Activated CD4-positive, alpha-beta T cell treated with anti-CD3 and anti-CD28 coated beads for 36 hours (primary cell): ENCODE results near the gene GINS2. TPM values are rescaled to one million over a fixed set of nuclear protein-coding genes. Genes with fewer than 3 reads are reported as not detected.
A peak's percentile ranks its signal among the peaks of the same experiment; 100 is the strongest.

Experiments
- ATAC-seq: fragments of 200-7000 bp; cut with Tn5 transposase; one replicate; pipeline ENCODE4 v1.10.0; 2021; ENCODE audit warnings: mild to moderate bottlenecking, moderate library complexity
- CTCF ChIA-PET: fragments of 350-600 bp; sonication (Branson Sonifier 250); formaldehyde crosslinking; loops from one replicate; lab custom pipeline; 2021; ENCODE audit warnings: antibody characterized with exemption; lab: Charles Lee
- POLR2A ChIA-PET: fragments of 350-600 bp; sonication (Branson Sonifier 250); formaldehyde crosslinking; loops from one replicate; lab custom pipeline; 2021; ENCODE audit warnings: antibody characterized with exemption, inconsistent platforms; lab: Charles Lee
- DNase-seq: peaks from one replicate; pipeline ENCODE4 v3.0.0-alpha.2; 2020
- H3K27ac Mint-ChIP-seq: one replicate; pipeline ENCODE4 v1.8.0; 2021; ENCODE audit warnings: mixed read lengths
- H3K27me3 Mint-ChIP-seq: one replicate; pipeline ENCODE4 v1.8.0; 2021; ENCODE audit warnings: mixed read lengths
- H3K36me3 Mint-ChIP-seq: one replicate; pipeline ENCODE4 v1.8.0; 2021; ENCODE audit warnings: low read depth, mixed read lengths
- H3K4me1 Mint-ChIP-seq: one replicate; pipeline ENCODE4 v1.8.0; 2021; ENCODE audit warnings: mixed read lengths
- H3K4me3 Mint-ChIP-seq: one replicate; pipeline ENCODE4 v1.8.0; 2021; ENCODE audit warnings: mild to moderate bottlenecking, moderate library complexity, mixed read lengths
- H3K9me3 Mint-ChIP-seq: one replicate; pipeline ENCODE4 v1.8.0; 2021; ENCODE audit warnings: low read depth, mixed read lengths
- intact Hi-C, 2 experiments: fragments of 100-400 bp; cut with DNase I in 1 of 2; cut with micrococcal nuclease in 1 of 2; formaldehyde crosslinking; loops; one replicate each; pipeline versions ENCODE4 v1.14.2 to v1.15.1; 2022 to 2024; cut with DNase I, micrococcal nuclease
- total RNA-seq, 2 experiments: library from RNA; stranded (reverse); gene quantifications; one replicate each; pipeline ENCODE4 v1.2.3, GENCODE V29; 2021

The GINS2 gene
- total RNA-seq, 2 experiments from 2014 or later, result 86.4 to 87.5 TPM

GRCh38 chr16:85634747-85635544 is 53.8 kb downstream of the GINS2 start:
- no peak for DNase-seq
- no peaks in the 10 kb centered on the region for H3K36me3 Mint-ChIP-seq
- no peaks in the 10 kb centered on the region for H3K4me1 Mint-ChIP-seq
- ChIA-PET POLR2A (no interaction called here), CTCF (no interaction called here)
- intact Hi-C loops, result no loop called here
- no peak overlapping the region for H3K27ac Mint-ChIP-seq
- H3K27me3 Mint-ChIP-seq, result no peaks in the 10 kb centered on the region
- ATAC-seq, result no peak
- H3K9me3 Mint-ChIP-seq, result peaks cover 3% of the 10 kb centered on the region
- H3K4me3 Mint-ChIP-seq, result no peak overlapping the region

DNA sequence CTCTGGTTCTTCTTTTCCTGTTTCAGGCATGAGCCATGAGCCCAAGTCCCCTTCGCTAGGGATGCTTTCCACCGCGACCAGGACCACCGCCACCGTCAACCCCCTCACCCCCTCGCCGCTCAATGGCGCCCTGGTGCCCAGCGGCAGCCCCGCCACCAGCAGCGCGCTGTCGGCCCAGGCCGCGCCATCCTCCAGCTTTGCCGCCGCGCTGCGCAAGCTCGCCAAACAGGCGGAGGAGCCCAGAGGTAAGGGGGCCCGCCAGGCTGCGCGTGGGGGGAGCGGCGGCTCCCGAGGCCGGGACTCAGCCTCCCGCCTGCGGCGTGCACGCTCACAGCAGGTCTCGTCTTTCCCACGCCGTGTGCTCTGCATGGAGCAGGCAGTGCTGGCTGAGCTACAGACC is 54.9 kb downstream of the GINS2 start:
- Mint-ChIP-seq H3K4me3 (no peak overlapping the region), H3K4me1 (no peaks in the 10 kb centered on the region), H3K27ac (no peak overlapping the region), H3K9me3 (peaks cover 6% of the 10 kb centered on the region), H3K36me3 (no peaks in the 10 kb centered on the region), H3K27me3 (no peaks in the 10 kb centered on the region)
- ChIA-PET CTCF (no interaction called here), POLR2A (no interaction called here)
- DNase-seq, result no peak
- ATAC-seq, result no peak
- intact Hi-C loops, result no loop called here

DNA sequence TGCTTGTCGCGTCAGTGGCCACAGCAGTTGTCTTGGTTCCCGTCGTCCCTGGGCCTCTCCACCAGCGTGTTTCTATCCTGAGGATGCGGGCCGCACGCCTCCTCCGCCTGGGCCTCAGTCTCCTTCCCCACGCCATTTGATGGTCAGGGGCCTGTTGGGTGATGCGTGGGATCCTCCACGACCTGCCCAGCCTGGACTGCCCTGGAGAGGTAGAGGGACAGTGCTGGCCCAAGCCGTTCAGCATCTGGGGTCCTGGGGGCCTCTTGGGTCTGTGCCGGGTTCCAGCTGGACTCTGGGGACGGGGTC is 55.4 kb downstream of the GINS2 start:
- no peaks in the 10 kb centered on the region for H3K36me3 Mint-ChIP-seq
- ATAC-seq, result no peak
- peaks cover 6% of the 10 kb centered on the region for H3K9me3 Mint-ChIP-seq
- H3K27me3 Mint-ChIP-seq, result no peaks in the 10 kb centered on the region
- H3K27ac Mint-ChIP-seq, result no peak overlapping the region
- no peak for DNase-seq
- no peak overlapping the region for H3K4me3 Mint-ChIP-seq
- CTCF ChIA-PET, result no interaction called here
- POLR2A ChIA-PET, result no interaction called here
- H3K4me1 Mint-ChIP-seq, result peaks cover 2% of the 10 kb centered on the region
- intact Hi-C loops, result no loop called here

DNA sequence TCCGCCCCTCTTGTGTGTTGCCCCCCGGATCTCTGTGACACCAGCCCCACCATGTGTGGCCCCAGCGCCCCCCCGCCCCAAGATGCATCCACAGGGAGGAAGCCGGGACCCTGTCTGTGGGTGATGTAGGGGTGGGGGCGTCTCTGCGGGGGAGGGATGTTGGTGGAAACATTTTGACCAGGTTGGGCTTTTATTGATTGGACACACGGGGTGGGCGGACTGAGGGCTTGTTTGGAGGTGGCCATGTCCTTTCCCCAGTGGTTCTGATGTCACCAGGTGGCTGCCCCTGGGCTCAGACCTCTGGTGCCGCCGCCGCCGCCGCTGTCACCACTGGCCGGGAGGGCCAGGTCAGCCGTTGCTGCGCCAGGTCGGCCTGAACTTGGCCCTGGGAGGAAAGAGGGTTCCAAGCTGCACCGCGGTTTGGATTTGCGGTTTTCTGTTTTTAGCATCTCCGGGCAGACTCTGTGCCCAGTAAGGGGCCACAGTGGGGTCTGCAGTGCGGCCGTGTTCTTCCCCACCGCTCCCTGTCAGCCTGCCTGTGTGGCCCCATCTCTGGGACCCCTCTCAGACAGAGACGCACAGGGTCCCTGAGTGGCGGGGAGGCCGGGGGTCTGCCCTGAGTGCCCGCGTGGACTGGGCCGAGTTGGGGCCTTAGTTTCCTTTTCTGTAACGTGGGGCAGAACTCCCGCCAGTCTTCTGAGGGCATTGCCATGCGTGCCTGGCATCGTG is 55.9 kb downstream of the GINS2 start:
- Mint-ChIP-seq H3K4me1 (peaks cover 2% of the 10 kb centered on the region), H3K4me3 (no peak overlapping the region), H3K36me3 (no peaks in the 10 kb centered on the region), H3K27me3 (no peaks in the 10 kb centered on the region), H3K27ac (no peak overlapping the region), H3K9me3 (peaks cover 6% of the 10 kb centered on the region)
- intact Hi-C loops, result no loop called here
- ChIA-PET POLR2A (no interaction called here), CTCF (no interaction called here)
- DNase-seq (no peak), ATAC-seq (no peak)

- peaks cover 6% of the 10 kb centered on the region for H3K9me3 Mint-ChIP-seq
- H3K36me3 Mint-ChIP-seq, result no peaks in the 10 kb centered on the region
- no peak overlapping the region for H3K27ac Mint-ChIP-seq
- no peaks in the 10 kb centered on the region for H3K27me3 Mint-ChIP-seq
- DNase-seq (no peak), ATAC-seq (no peak)
- POLR2A ChIA-PET, result no interaction called here
- no peak overlapping the region for H3K4me3 Mint-ChIP-seq
- peaks cover 2% of the 10 kb centered on the region for H3K4me1 Mint-ChIP-seq
- CTCF ChIA-PET, result interaction anchor here (1.3 kb wide), 1 partner anchor 216 kb away, joined by 6 read pairs; no protein-coding TSS in a partner anchor
- intact Hi-C loops, result no loop called here
Measured at GRCh38 chr16:85631802-85632393, 56.9 kb downstream of the GINS2 start.

DNA sequence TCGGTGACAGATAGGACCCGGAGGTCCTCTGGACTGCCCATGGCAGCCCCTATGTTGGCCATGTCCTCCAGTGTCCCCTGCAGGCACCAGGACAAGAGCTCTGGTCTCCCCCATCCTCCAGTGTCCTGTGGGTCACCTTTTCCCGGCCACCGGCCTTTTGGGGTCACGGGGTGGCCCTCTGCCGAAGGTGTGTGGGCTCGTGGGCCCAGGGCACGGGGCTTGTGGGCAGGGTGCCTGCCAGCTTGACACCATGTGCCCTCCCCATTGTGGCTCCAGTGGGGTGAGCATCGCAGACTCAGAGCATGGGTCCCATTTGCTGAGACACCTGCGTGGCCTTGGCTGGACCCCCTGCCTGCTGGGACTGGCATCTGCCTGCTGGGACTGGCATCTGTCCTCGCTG is 57.5 kb downstream of the GINS2 start:
- intact Hi-C loops, result no loop called here
- CTCF ChIA-PET, result interaction anchor here (1.3 kb wide), 1 partner anchor 215 kb away, joined by 6 read pairs; no protein-coding TSS in a partner anchor
- H3K9me3 Mint-ChIP-seq, result peaks cover 6% of the 10 kb centered on the region

DNA sequence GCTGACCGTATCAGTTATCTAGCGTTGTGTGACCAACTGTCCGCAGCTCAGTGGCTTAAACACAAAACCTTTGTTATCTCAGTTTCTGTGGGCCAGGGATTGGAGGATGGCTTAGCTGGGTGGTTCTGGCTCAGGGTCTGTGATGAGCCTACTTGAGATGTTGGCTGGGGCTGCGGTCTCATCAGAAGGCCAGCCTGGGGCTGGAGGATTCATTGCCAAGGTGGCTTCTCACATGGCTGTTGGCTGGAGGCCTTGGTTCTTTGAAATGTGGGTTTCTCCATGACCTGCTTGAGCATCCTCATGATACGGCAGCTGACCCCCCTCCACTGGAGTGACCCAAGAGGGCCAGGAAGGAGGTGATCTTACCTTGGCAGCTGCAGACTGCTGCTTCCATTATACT is 58.9 kb downstream of the GINS2 start:
- H3K27ac Mint-ChIP-seq, result no peak overlapping the region
- intact Hi-C loops, result no loop called here
- ChIA-PET POLR2A (no interaction called here), CTCF (interaction anchor here (1.1 kb wide), 1 partner anchor 14 kb away, joined by 4 read pairs; no protein-coding TSS in a partner anchor)
- H3K27me3 Mint-ChIP-seq, result no peaks in the 10 kb centered on the region
- DNase-seq (no peak), ATAC-seq (no peak)
- no peaks in the 10 kb centered on the region for H3K36me3 Mint-ChIP-seq
- H3K9me3 Mint-ChIP-seq, result peaks cover 6% of the 10 kb centered on the region
- H3K4me1 Mint-ChIP-seq, result peaks cover 5% of the 10 kb centered on the region
- no peak overlapping the region for H3K4me3 Mint-ChIP-seq

More for the DNA sequence above, 57.5 kb downstream of the GINS2 start:
- no peaks in the 10 kb centered on the region for H3K27me3 Mint-ChIP-seq
- H3K27ac Mint-ChIP-seq, result no peak overlapping the region
- POLR2A ChIA-PET, result no interaction called here
- H3K36me3 Mint-ChIP-seq, result no peaks in the 10 kb centered on the region
- H3K4me1 Mint-ChIP-seq, result peaks cover 5% of the 10 kb centered on the region
- no peak for ATAC-seq
- no peak for DNase-seq
- H3K4me3 Mint-ChIP-seq, result no peak overlapping the region

GRCh38 chr16:85629326-85629725 is 59.4 kb downstream of the GINS2 start:
- ChIA-PET POLR2A (no interaction called here), CTCF (no interaction called here)
- peaks cover 5% of the 10 kb centered on the region for H3K4me1 Mint-ChIP-seq
- ATAC-seq, result no peak
- H3K27me3 Mint-ChIP-seq, result no peaks in the 10 kb centered on the region
- intact Hi-C loops, result no loop called here
- H3K27ac Mint-ChIP-seq, result no peak overlapping the region
- no peaks in the 10 kb centered on the region for H3K36me3 Mint-ChIP-seq
- no peak for DNase-seq
- H3K9me3 Mint-ChIP-seq, result peaks cover 6% of the 10 kb centered on the region
- no peak overlapping the region for H3K4me3 Mint-ChIP-seq

- Mint-ChIP-seq H3K4me3 (no peak overlapping the region), H3K4me1 (peaks cover 5% of the 10 kb centered on the region), H3K27me3 (no peaks in the 10 kb centered on the region), H3K9me3 (peaks cover 6% of the 10 kb centered on the region), H3K36me3 (no peaks in the 10 kb centered on the region), H3K27ac (no peak overlapping the region)
- DNase-seq, result peak; percentile 39
- ChIA-PET CTCF (interaction anchor here (0.6 to 1.0 kb wide), 3 partner anchors 12 to 255 kb away, joined by 4 to 5 read pairs (median 4); no protein-coding TSS in a partner anchor), POLR2A (no interaction called here)
- intact Hi-C loops, result no loop called here
- ATAC-seq, result no peak
Measured at GRCh38 chr16:85628645-85629044, 60.1 kb downstream of the GINS2 start.

DNA sequence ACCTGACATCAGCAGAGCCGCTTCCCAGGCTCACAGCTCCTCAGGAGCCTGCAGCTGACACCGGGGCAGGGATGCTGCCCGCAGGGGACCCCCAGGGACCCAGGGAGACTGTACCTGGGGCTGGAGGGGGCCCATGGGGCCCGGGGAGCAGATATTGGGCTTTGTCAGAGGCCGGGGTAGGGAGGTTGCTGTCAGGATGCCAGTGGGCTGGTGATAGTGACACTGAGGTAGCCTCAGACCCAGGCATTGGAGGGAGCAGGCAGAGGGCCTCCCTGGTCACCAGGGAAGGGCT is 60.5 kb downstream of the GINS2 start:
- H3K27ac Mint-ChIP-seq, result no peak overlapping the region
- DNase-seq (no peak), ATAC-seq (no peak)
- H3K4me3 Mint-ChIP-seq, result no peak overlapping the region
- intact Hi-C loops, result no loop called here
- ChIA-PET POLR2A (no interaction called here), CTCF (interaction anchor here (0.6 to 1.0 kb wide), 2 partner anchors 12 to 255 kb away, joined by 4 to 5 read pairs; no protein-coding TSS in a partner anchor)
- peaks cover 5% of the 10 kb centered on the region for H3K4me1 Mint-ChIP-seq
- no peaks in the 10 kb centered on the region for H3K36me3 Mint-ChIP-seq
- no peaks in the 10 kb centered on the region for H3K27me3 Mint-ChIP-seq
- peaks cover 6% of the 10 kb centered on the region for H3K9me3 Mint-ChIP-seq

DNA sequence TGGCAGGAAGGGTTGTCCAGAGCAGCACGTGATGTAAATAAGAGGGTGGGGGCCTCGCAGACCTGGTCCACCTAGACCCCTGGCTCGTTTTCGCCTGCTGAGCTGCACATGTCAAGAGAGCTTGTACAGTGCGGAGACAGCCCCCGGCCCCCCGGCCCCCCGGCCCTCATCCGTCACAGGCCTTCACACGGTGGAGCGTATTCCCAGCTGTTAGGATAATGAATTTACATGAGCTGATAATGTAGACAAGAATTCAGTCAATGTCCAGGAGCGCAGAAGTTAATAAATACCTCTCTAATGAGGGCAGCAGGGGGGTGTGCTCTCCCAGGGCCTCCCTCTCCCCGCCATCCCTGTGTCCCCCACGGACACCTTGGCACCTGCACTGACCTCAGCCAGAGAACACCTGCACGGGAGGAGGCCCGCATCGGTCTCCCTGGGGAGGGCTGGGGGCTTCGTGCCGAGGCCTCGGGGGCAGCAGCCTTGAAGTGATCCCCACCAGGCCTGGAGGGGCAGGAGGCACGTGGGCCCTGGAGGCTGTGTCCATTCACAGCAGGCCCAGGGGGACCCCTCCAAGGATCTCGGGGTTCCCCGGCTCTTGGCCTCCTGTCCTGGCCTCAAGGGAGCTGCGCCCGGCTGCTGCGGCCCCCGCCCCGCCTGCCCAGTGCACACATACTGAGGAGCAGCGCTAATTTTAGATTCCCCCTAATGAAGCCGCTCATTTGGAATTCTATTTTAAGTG is 61.1 kb downstream of the GINS2 start:
- intact Hi-C loops, result no loop called here
- no peak overlapping the region for H3K27ac Mint-ChIP-seq
- ChIA-PET CTCF (interaction anchor here (1.0 to 1.3 kb wide), 2 partner anchors 12 kb away, joined by 5 to 10 read pairs; no protein-coding TSS in a partner anchor), POLR2A (no interaction called here)
- peaks cover 6% of the 10 kb centered on the region for H3K9me3 Mint-ChIP-seq
- ATAC-seq (no peak), DNase-seq (no peak)
- H3K36me3 Mint-ChIP-seq, result no peaks in the 10 kb centered on the region
- no peaks in the 10 kb centered on the region for H3K27me3 Mint-ChIP-seq
- peaks cover 5% of the 10 kb centered on the region for H3K4me1 Mint-ChIP-seq
- no peak overlapping the region for H3K4me3 Mint-ChIP-seq
